HG03442 (cell line): ENCODE results near the gene SETD6.
A peak's percentile ranks its signal among the peaks of the same experiment; 100 is the strongest.

ENCODE experiments used
- ATAC-seq: cut with Tn5 transposase; IDR thresholded peaks from one replicate; pipeline ENCODE4 v1.9.1; 2021; ENCODE audit warnings: mild to moderate bottlenecking, moderate library complexity; ENCODE audit not compliant: unreplicated experiment

The SETD6 gene

DNA sequence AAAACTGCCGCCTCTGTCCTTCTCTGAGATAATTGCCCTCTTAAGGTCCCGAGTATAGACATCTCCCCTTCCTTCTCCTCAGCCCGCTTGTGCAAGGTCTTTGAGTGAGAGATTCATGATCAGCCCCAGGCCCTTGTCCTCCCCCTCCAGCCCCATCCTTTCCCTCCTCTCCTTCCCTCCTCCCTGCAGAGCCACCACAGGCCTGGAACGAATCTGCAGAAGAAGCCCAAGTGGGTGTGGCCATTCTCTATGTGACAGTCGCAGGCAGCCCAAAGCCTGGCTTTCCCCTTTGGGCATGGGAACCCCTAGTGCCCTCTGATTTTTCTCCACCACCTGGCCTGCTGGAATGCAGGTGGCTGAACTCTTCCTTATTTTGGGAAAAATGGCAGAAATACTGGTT, 22.6 kb upstream of the SETD6 start:
- ATAC-seq = no peak

DNA sequence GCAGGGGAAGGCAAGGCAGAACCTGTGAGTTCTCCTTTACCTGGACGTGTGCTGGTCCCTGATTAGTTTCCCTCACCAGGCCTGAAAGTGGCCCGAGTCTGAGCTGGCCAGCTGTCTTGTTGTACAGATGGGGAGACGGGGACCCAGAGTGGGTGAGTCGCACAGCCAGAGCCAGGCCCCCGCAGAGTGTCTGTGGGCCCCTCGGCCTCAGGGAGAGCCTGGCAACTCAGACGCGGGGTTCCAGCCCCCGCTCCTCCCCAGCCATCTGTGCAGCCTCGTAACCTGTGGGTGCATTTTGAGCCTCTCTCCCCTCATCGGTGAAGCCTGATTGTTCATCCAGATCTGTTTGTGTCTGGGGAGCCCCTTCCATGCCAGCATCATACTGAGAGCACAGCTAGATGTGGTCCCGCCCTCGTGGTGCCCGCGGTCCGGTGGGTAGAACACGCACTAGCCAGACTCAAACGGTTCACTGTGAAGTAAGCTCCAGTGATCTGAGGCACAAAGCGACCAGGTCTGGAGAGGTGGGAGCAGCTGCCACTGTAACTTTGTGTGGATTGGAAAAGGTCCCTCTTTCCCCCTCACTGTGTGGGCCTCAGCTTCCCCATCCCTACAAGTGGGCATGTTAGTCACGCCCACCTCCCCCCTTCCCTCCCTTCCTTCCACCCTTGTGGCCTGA, 21.4 kb upstream of the SETD6 start:
- no peak for ATAC-seq

GRCh38 chr16:58494981-58495520, 20.3 kb upstream of the SETD6 start:
- ATAC-seq = peak; percentile 70

DNA sequence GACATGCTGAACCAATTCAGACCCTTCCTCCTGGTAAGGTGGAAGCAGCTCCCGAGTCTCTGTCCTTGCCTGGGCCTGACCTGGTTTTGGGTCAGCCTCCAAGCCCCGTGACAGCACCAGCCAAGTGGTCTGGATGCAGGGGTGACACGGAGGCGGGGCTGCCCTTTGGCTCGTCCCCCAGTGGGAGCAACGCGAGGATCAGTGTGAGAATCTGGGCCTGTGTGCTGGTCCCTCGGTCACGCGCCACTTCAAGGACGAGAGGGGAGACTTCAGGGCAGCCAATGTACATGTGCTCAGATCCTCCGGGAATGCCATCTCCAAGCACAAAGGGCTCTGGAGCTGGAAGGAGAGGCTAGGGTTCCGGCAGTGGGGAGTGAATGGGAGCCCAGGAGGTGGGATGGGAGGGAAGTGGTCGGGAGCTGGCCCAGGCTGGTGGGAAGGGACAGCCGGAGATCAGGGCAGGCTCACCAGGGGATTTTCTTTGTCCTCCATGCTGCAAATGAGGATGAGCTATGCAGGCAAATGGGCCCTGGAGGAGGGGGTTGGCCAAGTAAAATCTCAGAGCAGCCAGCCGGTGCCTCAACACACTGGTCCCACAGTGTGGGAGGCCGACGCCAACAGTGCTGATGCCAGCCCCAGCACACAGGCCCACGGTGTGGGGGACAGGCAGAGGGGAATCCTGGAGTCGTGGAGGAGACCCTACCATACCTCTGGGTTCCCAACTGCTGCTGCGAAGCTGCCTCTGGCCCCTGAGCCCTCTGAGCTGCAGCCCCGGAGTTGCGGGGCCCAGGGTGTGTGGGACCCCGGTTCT, 19.6 kb upstream of the SETD6 start:
- ATAC-seq = no peak

GRCh38 chr16:58497468-58497867, 17.8 kb upstream of the SETD6 start:
- ATAC-seq = no peak

DNA sequence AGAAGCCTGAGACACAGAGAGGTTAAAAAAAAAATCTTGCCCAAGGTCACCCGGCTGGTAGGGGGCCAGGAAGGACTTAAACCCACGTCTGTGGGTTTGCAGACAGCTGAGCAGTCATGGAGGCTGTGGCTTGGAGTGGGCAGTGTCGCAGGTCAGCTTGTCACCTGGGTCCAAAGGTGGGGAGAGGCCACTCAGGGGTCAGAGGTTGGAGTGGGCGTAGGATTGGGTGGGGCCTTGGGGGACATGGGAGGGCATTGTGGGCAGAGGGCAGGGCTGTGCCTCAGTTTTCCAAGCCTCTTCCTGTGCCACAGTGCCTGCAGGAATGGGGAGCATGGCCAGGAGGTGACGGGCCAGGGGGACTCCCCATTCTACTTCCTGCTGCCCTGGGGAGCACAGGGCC, 17.4 kb upstream of the SETD6 start:
- ATAC-seq = no peak

GRCh38 chr16:58498341-58499091, 16.8 kb upstream of the SETD6 start:
- ATAC-seq = no peak

DNA sequence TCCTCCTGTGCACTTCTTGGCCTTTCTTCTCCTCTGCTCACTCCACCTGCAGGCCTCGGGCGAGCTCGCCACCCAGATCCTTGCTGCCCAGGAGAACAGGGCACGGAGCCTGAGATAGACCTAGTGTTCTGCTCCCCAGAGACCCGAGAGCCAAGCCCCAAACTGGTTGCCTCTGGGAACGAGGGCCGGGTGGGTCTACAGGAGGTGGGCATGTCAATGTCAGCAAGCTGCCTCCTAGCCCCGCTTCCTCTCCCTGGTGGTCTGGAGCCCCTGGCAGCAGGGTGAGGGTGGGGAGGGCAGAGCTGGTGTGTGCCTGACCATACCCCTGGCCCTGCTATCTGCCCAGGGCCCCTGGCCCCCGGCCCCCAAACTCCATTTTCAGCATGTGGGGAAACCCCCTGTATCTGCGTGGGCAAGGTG, 16.2 kb upstream of the SETD6 start:
- no peak for ATAC-seq

GRCh38 chr16:58499615-58500351, 15.5 kb upstream of the SETD6 start, which contains the start of gene NDRG4:
Gene NDRG4 (plus strand): TSS chr16:58500143. CDS start chr16:58500249, 106 bp downstream.
- ATAC-seq = peak; percentile 63

DNA sequence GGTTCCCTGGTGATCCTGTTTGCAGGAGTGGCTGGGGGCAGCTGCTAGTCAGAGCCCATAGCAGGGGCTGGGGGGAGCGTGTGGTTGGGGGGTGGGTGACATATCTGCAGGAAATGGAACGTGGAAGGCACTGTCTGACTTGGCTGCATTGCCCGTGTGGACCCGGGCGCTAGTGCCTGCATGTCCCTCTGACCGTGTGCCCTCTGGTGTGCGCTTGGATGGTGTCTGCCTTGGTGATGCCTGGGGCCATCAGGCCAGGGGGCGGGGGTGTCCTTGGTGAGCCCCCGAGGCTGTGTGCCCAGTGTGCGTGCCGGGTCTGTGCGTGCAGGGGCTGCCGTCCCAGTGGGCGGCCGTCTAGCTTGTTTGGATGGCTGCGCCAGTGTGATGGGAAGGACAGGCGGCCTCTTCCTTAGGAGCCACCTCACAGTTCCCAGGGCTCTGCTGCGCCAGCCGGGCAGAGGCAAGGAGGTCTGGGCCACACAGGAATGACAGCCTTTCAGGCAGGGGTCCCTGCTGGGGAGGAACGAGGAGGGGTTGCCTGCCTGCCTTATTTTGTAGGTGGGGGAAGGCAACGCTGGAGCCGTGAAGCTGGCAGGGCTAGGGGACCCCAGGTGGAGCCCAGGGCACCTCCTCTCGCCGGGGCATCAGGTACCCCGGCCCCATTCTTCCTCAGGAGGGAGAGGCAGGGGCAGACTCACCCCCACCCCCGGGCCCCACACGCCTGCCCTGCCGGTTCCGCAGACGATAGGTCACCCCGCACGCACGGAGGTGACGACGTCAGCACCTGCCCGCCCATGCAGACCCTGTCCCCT, 14.7 kb upstream of the SETD6 start:
- ATAC-seq = no peak

- no peak for ATAC-seq
Observed at GRCh38 chr16:58501242-58502131, 13.8 kb upstream of the SETD6 start.

DNA sequence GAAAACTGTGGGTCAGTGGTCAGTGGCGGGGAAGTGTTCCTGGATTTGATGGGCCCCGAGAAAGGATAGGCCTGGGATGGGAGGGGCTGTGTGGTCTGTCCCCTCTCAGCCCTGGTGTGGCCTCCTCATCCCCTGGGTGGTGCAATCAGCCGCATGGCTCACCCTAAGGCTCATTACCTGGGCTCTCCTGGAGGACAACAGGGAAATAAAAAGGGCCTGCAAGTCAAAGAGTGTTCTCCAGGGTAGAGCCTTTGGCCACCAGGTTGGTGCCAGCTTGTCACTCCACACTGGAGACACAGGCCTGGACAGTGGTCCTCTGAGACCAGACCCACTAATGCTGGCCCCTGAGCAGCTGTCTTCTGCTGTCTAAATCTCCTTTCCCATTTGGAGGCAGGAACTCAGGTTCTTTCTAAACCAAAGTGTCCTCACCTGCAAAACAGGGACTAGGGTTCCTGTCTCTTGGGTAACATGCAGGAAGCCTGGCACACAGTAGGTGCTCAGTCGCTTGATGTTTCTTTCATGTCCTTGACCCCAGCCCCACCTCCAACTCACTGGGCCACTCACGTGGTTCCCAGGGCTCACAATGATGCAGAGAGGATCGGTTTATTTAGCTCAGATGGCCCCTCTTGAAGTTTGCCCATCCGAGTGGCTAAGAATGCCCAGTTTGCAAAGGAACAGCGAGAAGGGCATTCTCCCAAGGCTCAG, 12.9 kb upstream of the SETD6 start:
- ATAC-seq = no peak

GRCh38 chr16:58503166-58503862, 12.0 kb upstream of the SETD6 start:
- ATAC-seq = no peak

GRCh38 chr16:58503863-58504688, 11.2 kb upstream of the SETD6 start:
- no peak for ATAC-seq

GRCh38 chr16:58506241-58507194, 8.8 kb upstream of the SETD6 start:
- ATAC-seq = no peak
